Thyroid gland (tissue), 4 donors: Measurements from ENCODE around the gene UPP1.

ENCODE experiments used
- POLR2A ChIP-seq, 2 donors: fragments of 450-650 bp; IDR thresholded peaks; one replicate each; pipeline ENCODE4 v1.6.1; 2017; ENCODE audit warnings: antibody characterized with exemption in 2 of 2, mild to moderate bottlenecking in 2 of 2, moderate library complexity in 1 of 2
- TF ChIP-seq, protein P1 (sequence below), 6 experiments: fragments of 200-600 bp in 3 of 6; fragments of 450-650 bp in 3 of 6; sonication (generic) in 3 of 6; IDR thresholded peaks; one replicate each; pipeline ENCODE4 v1.5.1; 2016 to 2019; ENCODE audit warnings: antibody characterized with exemption in 6 of 6, mild to moderate bottlenecking in 2 of 6, inconsistent platforms in 1 of 6, moderate library complexity in 1 of 6

DNA sequence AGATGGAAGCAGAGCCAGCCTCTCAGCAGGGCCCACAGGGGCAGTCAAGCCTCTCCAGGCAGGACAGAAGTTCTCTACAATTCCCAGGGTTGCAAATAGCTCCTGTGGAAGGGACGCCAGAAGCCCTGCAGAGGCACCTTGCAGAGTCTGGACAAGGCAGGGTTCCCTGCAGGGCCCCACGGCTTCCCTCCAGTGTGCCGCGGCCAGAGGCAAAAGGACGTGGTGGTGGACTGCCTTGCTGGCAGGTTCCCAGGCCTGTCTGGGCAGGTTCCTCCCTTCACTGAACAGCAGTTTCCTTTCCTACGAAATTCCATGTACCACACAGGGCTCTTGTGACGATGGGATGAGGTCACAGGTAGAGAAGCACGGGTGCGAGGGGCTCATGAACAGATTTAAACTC, 25.1 kb downstream of the UPP1 start:
- TF ChIP-seq POLR2A (IDR thresholded peaks at IDR 0.05): no peak
- TF ChIP-seq, protein P1, sequence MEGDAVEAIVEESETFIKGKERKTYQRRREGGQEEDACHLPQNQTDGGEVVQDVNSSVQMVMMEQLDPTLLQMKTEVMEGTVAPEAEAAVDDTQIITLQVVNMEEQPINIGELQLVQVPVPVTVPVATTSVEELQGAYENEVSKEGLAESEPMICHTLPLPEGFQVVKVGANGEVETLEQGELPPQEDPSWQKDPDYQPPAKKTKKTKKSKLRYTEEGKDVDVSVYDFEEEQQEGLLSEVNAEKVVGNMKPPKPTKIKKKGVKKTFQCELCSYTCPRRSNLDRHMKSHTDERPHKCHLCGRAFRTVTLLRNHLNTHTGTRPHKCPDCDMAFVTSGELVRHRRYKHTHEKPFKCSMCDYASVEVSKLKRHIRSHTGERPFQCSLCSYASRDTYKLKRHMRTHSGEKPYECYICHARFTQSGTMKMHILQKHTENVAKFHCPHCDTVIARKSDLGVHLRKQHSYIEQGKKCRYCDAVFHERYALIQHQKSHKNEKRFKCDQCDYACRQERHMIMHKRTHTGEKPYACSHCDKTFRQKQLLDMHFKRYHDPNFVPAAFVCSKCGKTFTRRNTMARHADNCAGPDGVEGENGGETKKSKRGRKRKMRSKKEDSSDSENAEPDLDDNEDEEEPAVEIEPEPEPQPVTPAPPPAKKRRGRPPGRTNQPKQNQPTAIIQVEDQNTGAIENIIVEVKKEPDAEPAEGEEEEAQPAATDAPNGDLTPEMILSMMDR (IDR thresholded peaks at IDR 0.05): no peak
